ENCODE results near the gene TMEM242.

The TMEM242 gene

GRCh38 chr6:157267109-157267611 is 56.2 kb downstream of the TMEM242 start:
- no peak overlapping the region for H3K27ac ChIP-seq
- DNase-seq (ENCODE audit: low spot score) = no peak
- ChIA-PET CTCF (interaction anchor here (0.7 to 0.9 kb wide), 2 partner anchors 19 to 31 kb away, joined by 3 read pairs; no protein-coding TSS in a partner anchor), POLR2A (ENCODE audit: low non-redundant PET) (no interaction called here)
- TF ChIP-seq, protein P1, sequence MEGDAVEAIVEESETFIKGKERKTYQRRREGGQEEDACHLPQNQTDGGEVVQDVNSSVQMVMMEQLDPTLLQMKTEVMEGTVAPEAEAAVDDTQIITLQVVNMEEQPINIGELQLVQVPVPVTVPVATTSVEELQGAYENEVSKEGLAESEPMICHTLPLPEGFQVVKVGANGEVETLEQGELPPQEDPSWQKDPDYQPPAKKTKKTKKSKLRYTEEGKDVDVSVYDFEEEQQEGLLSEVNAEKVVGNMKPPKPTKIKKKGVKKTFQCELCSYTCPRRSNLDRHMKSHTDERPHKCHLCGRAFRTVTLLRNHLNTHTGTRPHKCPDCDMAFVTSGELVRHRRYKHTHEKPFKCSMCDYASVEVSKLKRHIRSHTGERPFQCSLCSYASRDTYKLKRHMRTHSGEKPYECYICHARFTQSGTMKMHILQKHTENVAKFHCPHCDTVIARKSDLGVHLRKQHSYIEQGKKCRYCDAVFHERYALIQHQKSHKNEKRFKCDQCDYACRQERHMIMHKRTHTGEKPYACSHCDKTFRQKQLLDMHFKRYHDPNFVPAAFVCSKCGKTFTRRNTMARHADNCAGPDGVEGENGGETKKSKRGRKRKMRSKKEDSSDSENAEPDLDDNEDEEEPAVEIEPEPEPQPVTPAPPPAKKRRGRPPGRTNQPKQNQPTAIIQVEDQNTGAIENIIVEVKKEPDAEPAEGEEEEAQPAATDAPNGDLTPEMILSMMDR (conservative IDR thresholded peaks at IDR 0.05; ENCODE audit: low read depth) = no peak

DNA sequence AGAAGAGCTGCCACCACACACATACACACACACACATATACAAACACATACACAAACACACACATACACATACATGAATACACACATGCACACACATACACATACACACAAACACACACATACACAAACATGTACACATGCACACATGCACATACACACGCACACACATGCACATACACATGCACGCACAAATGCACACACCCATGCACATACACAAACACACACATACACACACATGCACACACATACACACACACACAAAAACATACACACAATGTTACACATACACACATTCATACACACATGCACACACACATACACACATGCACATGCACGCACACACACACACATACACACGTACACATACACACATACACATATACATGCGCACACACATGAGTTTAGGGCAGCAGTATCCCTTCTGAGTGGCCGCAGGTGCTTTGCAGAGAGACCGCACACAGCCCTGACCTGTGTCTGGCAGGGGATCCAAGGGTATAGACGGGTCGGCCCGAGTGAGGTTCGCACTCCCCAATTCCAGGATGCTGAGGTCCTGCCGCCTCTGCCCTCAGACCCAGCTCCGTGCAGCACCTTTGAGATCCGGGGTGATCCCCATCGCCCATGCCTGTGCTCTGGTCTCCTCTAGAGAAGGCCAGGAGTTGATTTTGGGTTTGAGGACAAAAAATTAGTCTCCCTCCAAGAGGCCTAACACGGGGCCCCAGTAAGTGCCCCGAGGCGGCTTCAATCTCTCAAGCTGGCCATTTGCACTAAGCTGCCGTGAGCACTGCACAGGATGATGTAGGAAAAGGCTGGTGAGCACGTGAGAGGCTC is 56.8 kb downstream of the TMEM242 start:
- CTCF ChIA-PET = interaction anchor here (0.7 to 0.9 kb wide), 2 partner anchors 31 to 1901 kb away, joined by 3 read pairs; no protein-coding TSS in a partner anchor

GRCh38 chr6:157265635-157266034 is 57.7 kb downstream of the TMEM242 start:
- CTCF ChIA-PET = interaction anchor here (0.7 kb wide), 1 partner anchor 1900 kb away, joined by 3 read pairs; no protein-coding TSS in a partner anchor
- no peak overlapping the region for H3K27ac ChIP-seq
- POLR2A ChIA-PET (ENCODE audit: low non-redundant PET) = no interaction called here
- TF ChIP-seq, protein P1 (conservative IDR thresholded peaks at IDR 0.05; ENCODE audit: low read depth) = no peak
- DNase-seq (ENCODE audit: low spot score) = no peak

More for the DNA sequence above, 56.8 kb downstream of the TMEM242 start:
- no peak for DNase-seq (ENCODE audit: low spot score)
- POLR2A ChIA-PET (ENCODE audit: low non-redundant PET) = no interaction called here
- TF ChIP-seq, protein P1 (conservative IDR thresholded peaks at IDR 0.05; ENCODE audit: low read depth) = no peak
- H3K27ac ChIP-seq = no peak overlapping the region

- CTCF ChIA-PET = interaction anchor here (1.4 kb wide), 1 partner anchor 10 kb away, joined by 4 read pairs; no protein-coding TSS in a partner anchor
- POLR2A ChIA-PET (ENCODE audit: low non-redundant PET) = no interaction called here
Measured at GRCh38 chr6:157265186-157265585, 58.1 kb downstream of the TMEM242 start.

DNA sequence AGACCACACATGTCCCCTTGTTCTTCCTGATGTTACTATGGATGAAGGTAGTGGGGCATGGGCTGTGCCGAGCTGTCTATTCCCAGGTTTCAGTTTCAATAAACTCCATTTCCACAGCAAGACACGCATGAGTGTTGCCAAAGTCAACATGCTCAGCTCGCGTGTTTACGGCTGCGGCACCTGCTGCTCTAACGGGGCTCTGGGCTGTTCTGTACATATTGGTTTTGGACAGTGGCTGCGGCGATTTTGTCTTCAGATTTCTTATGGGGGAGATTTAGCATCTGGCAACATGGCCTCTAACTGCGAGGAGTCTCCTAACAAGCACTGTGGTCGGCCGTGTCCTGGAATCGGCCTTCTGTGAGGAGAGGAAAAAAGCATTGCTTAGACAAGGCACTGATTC is 58.6 kb downstream of the TMEM242 start:
- ChIA-PET POLR2A (ENCODE audit: low non-redundant PET) (no interaction called here), CTCF (interaction anchor here (0.5 to 1.4 kb wide), 2 partner anchors 10 to 700 kb away, joined by 4 to 5 read pairs; no protein-coding TSS in a partner anchor)
- H3K27ac ChIP-seq = no peak overlapping the region
- no peak for DNase-seq (ENCODE audit: low spot score)
- TF ChIP-seq, protein P1 (conservative IDR thresholded peaks at IDR 0.05; ENCODE audit: low read depth) = no peak

More at GRCh38 chr6:157265186-157265585, 58.1 kb downstream of the TMEM242 start:
- no peak overlapping the region for H3K27ac ChIP-seq
- TF ChIP-seq, protein P1 (conservative IDR thresholded peaks at IDR 0.05; ENCODE audit: low read depth) = no peak
- DNase-seq (ENCODE audit: low spot score) = no peak

DNA sequence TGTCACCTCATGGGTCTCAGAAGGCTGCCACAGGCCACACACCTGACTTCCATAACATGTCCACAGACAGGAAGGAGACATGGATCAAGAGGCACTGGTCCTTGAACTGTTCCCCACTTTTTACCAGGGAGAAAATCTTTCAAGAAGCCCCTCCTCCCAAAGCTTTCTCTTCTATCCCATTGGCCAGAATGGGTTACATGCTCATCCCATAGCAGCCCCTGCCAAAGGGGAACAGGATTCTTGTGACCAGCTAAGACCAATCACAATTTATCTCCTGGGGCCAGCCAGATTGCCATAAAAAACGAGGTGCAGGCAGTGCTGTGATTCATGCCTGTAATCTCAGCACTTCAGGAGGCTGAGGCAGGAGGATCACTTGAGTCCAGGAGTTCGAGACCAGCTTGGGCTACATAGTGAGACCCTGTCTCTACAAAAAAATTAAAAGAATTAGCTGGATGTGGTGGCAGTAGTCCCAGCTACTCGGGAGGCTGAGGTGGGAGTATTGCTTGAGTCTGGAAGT is 59.4 kb downstream of the TMEM242 start:
- ChIA-PET POLR2A (ENCODE audit: low non-redundant PET) (no interaction called here), CTCF (interaction anchor here (0.5 to 1.4 kb wide), 3 partner anchors 11 to 699 kb away, joined by 4 to 5 read pairs (median 4); no protein-coding TSS in a partner anchor)

More for the DNA sequence above, 59.4 kb downstream of the TMEM242 start:
- H3K27ac ChIP-seq = no peak overlapping the region
- TF ChIP-seq, protein P1 (conservative IDR thresholded peaks at IDR 0.05; ENCODE audit: low read depth) = no peak
- DNase-seq (ENCODE audit: low spot score) = no peak
